HepG2 (cell line): Measurements from ENCODE around the gene CCDC17. TPM values are rescaled to one million over a fixed set of nuclear protein-coding genes. Genes with fewer than 3 reads are reported as not detected.

Experiments used
- AGO2 ChIP-seq: fragments of 200-400 bp; formaldehyde crosslinking; optimal IDR thresholded peaks from 2 replicates; pipeline ENCODE3; 2017; ENCODE audit warnings: mild to moderate bottlenecking, low read depth, low read length, moderate library complexity
- E2F5 ChIP-seq: sonication (generic); formaldehyde crosslinking; conservative IDR thresholded peaks from 2 replicates; pipeline ENCODE4 v1.4.0; 2020; ENCODE audit warnings: missing genetic modification reagents
- FOXA1 ChIP-seq, 2 experiments: fragments of 450-650 bp in 1 of 2; sonication (generic) in 1 of 2; formaldehyde crosslinking in 1 of 2; IDR thresholded peaks; 2 replicates each; pipeline versions ENCODE4 v1.4.0 to v1.6.1; 2016 to 2020; ENCODE audit warnings: missing genetic modification reagents in 1 of 2
- GFI1 ChIP-seq: sonication (generic); formaldehyde crosslinking; IDR thresholded peaks from 2 replicates; pipeline ENCODE4 v1.5.0; 2020; ENCODE audit warnings: missing genetic modification reagents, mild to moderate bottlenecking, borderline replicate concordance
- ISL2 ChIP-seq: sonication (generic); formaldehyde crosslinking; IDR thresholded peaks from 2 replicates; pipeline ENCODE4 v1.5.0; 2020; ENCODE audit warnings: missing genetic modification reagents
- MYC ChIP-seq: sonication (generic); formaldehyde crosslinking; IDR thresholded peaks from 2 replicates; pipeline ENCODE4 v1.9.0; 2021; ENCODE audit warnings: missing genetic modification reagents, borderline replicate concordance
- NKX3-1 ChIP-seq: sonication (generic); formaldehyde crosslinking; IDR thresholded peaks from 2 replicates; pipeline ENCODE4 v1.5.0; 2020; ENCODE audit warnings: missing genetic modification reagents
- POLR2AphosphoS5 ChIP-seq: IDR thresholded peaks from 2 replicates; pipeline ENCODE4 v1.6.1; 2012; ENCODE audit warnings: low read depth, low read length
- SP140L ChIP-seq: sonication (generic); formaldehyde crosslinking; IDR thresholded peaks from 2 replicates; pipeline ENCODE4 v1.4.0; 2020; ENCODE audit warnings: missing genetic modification reagents, borderline replicate concordance
- TCF12 ChIP-seq, 2 experiments: fragments of 450-650 bp in 1 of 2; sonication (generic) in 1 of 2; formaldehyde crosslinking in 1 of 2; IDR thresholded peaks; 2 replicates each; pipeline versions ENCODE4 v1.6.1 to v1.8.0; 2017 to 2022; ENCODE audit warnings: antibody characterized with exemption in 1 of 2, mild to moderate bottlenecking in 1 of 2, missing genetic modification reagents in 1 of 2, moderate library complexity in 1 of 2
- XRCC5 ChIP-seq: fragments of 200-400 bp; formaldehyde crosslinking; optimal IDR thresholded peaks from 2 replicates; pipeline ENCODE3; 2017; ENCODE audit warnings: mild to moderate bottlenecking, low read length
- ZNF253 ChIP-seq: sonication (generic); formaldehyde crosslinking; IDR thresholded peaks from 2 replicates; pipeline ENCODE4 v1.8.0; 2022; ENCODE audit warnings: mild to moderate bottlenecking, missing genetic modification reagents, borderline replicate concordance
- ZNF563 ChIP-seq: sonication (generic); formaldehyde crosslinking; IDR thresholded peaks from 2 replicates; pipeline ENCODE4 v1.8.0; 2022; ENCODE audit warnings: mild to moderate bottlenecking, moderate library complexity, missing genetic modification reagents
- ZNF780A ChIP-seq: sonication (generic); formaldehyde crosslinking; IDR thresholded peaks from 2 replicates; pipeline ENCODE4 v1.8.0; 2022; ENCODE audit warnings: mild to moderate bottlenecking, missing genetic modification reagents, moderate library complexity
- ZNF816 ChIP-seq: sonication (generic); formaldehyde crosslinking; IDR thresholded peaks from 2 replicates; pipeline ENCODE4 v1.8.0; 2022; ENCODE audit warnings: missing genetic modification reagents, mild to moderate bottlenecking, borderline replicate concordance
- ZNF83 ChIP-seq: sonication (generic); formaldehyde crosslinking; IDR thresholded peaks from 2 replicates; pipeline ENCODE4 v1.4.0; 2020; ENCODE audit warnings: missing genetic modification reagents, mild to moderate bottlenecking, borderline replicate concordance
- ZXDC ChIP-seq: sonication (generic); formaldehyde crosslinking; IDR thresholded peaks from 2 replicates; pipeline ENCODE4 v1.5.0; 2020; ENCODE audit warnings: mild to moderate bottlenecking, missing genetic modification reagents
- polyA plus RNA-seq, 8 experiments: library from polyadenylated mRNA; depleted of rRNA in 3 of 8; stranded (reverse) in 7 of 8; unstranded in 1 of 8; fragments of >200 nt; fragmentation: Illumina TruSeq in 4 of 8; extraction: Trizol in 4 of 8; gene quantifications; 2 replicates each; pipeline versions ENCODE4 v1.2.1 to v1.2.3, GENCODE V29; 2011 to 2016; ENCODE audit warnings: low read depth in 4 of 8, missing spikeins in 1 of 8, mixed read lengths in 1 of 8; ENCODE audit not compliant: insufficient read depth in 1 of 8
- total RNA-seq, 5 experiments: library from RNA; depleted of rRNA; stranded (reverse); fragments of >200 nt; fragmentation: Illumina TruSeq; extraction: Trizol; gene quantifications; 2 replicates each; pipeline ENCODE4 v1.2.3, GENCODE V29; 2016; ENCODE audit warnings: low read depth in 1 of 5
- TF ChIP-seq, protein P1 (sequence below): sonication (generic); formaldehyde crosslinking; IDR thresholded peaks from 2 replicates; pipeline ENCODE4 v1.4.0; 2020; ENCODE audit warnings: missing genetic modification reagents, borderline replicate concordance
- TF ChIP-seq, protein P2 (sequence below): sonication (generic); formaldehyde crosslinking; IDR thresholded peaks from 2 replicates; pipeline ENCODE4 v1.5.0; 2020; ENCODE audit warnings: mild to moderate bottlenecking, missing genetic modification reagents, borderline replicate concordance

Gene CCDC17
- total and polyA plus RNA-seq, 2 of the 13 experiments (the other 11 are each of a cell fraction or from before 2014, with no cell fraction given) = 1.5 to 3.3 TPM

- TF ChIP-seq E2F5 = no peak; the same call in 1 of the 2 replicates
- TF ChIP-seq XRCC5 = no peak
- 0 out of 2 replicates have a peak, but pooled peaks have one; percentile 35 for TF ChIP-seq ZNF816 (CRISPR knock-in tag)
- TF ChIP-seq, protein P1, sequence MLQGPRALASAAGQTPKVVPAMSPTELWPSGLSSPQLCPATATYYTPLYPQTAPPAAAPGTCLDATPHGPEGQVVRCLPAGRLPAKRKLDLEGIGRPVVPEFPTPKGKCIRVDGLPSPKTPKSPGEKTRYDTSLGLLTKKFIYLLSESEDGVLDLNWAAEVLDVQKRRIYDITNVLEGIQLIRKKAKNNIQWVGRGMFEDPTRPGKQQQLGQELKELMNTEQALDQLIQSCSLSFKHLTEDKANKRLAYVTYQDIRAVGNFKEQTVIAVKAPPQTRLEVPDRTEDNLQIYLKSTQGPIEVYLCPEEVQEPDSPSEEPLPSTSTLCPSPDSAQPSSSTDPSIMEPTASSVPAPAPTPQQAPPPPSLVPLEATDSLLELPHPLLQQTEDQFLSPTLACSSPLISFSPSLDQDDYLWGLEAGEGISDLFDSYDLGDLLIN (CRISPR knock-in tag) = 0 out of 2 replicates have a peak, but pooled peaks have one; percentile 28
- TF ChIP-seq, protein P2, sequence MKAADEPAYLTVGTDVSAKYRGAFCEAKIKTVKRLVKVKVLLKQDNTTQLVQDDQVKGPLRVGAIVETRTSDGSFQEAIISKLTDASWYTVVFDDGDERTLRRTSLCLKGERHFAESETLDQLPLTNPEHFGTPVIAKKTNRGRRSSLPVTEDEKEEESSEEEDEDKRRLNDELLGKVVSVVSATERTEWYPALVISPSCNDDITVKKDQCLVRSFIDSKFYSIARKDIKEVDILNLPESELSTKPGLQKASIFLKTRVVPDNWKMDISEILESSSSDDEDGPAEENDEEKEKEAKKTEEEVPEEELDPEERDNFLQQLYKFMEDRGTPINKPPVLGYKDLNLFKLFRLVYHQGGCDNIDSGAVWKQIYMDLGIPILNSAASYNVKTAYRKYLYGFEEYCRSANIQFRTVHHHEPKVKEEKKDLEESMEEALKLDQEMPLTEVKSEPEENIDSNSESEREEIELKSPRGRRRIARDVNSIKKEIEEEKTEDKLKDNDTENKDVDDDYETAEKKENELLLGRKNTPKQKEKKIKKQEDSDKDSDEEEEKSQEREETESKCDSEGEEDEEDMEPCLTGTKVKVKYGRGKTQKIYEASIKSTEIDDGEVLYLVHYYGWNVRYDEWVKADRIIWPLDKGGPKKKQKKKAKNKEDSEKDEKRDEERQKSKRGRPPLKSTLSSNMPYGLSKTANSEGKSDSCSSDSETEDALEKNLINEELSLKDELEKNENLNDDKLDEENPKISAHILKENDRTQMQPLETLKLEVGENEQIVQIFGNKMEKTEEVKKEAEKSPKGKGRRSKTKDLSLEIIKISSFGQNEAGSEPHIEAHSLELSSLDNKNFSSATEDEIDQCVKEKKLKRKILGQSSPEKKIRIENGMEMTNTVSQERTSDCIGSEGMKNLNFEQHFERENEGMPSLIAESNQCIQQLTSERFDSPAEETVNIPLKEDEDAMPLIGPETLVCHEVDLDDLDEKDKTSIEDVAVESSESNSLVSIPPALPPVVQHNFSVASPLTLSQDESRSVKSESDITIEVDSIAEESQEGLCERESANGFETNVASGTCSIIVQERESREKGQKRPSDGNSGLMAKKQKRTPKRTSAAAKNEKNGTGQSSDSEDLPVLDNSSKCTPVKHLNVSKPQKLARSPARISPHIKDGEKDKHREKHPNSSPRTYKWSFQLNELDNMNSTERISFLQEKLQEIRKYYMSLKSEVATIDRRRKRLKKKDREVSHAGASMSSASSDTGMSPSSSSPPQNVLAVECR (CRISPR knock-in tag) = peak; percentile 80
- no peak; the same call in 1 of the 2 replicates for TF ChIP-seq SP140L
- no peak for TF ChIP-seq NKX3-1 (CRISPR knock-in tag)
- 0 out of 2 replicates have a peak, but pooled peaks have one; percentile 54 for TF ChIP-seq ZNF83 (CRISPR knock-in tag)
- TF ChIP-seq FOXA1 (IDR thresholded peaks at IDR 0.05) = no peak
- no peak for TF ChIP-seq FOXA1 (CRISPR knock-in tag; IDR thresholded peaks at IDR 0.05)
- 0 out of 2 replicates have a peak, but pooled peaks have one; percentile 24 for TF ChIP-seq MYC (CRISPR knock-in tag)
- peak; percentile 83; the same call in 1 of the 2 replicates for TF ChIP-seq ZNF780A (CRISPR knock-in tag)
- peak; percentile 98 for TF ChIP-seq POLR2AphosphoS5
- peak; percentile 58; the same call in 1 of the 2 replicates for TF ChIP-seq ZNF253 (CRISPR knock-in tag)
- peak; percentile 90 for TF ChIP-seq AGO2
- peak; percentile 63; the same call in 1 of the 2 replicates for TF ChIP-seq GFI1 (CRISPR knock-in tag)
- no peak for TF ChIP-seq TCF12 (IDR thresholded peaks at IDR 0.05)
- 0 out of 2 replicates have a peak, but pooled peaks have one; percentile 20 for TF ChIP-seq TCF12 (CRISPR knock-in tag; IDR thresholded peaks at IDR 0.05)
- TF ChIP-seq ZXDC (CRISPR knock-in tag) = peak; percentile 71; the same call in 1 of the 2 replicates
- 0 out of 2 replicates have a peak, but pooled peaks have one; percentile 34 for TF ChIP-seq ZNF563 (CRISPR knock-in tag)
- TF ChIP-seq ISL2 = 0 out of 2 replicates have a peak, but pooled peaks have one; percentile 24
Observed at GRCh38 chr1:45583666-45584350, 40.0 kb downstream of the CCDC17 start, which contains the start of gene NASP (continued).
